GM12873 (cell line): ENCODE results near the gene DISP3.

ENCODE experiments used
- TF ChIP-seq, protein P1 (sequence below): IDR thresholded peaks from 2 replicates; pipeline ENCODE4 v1.5.1; 2012; ENCODE audit warnings: low read depth, mild to moderate bottlenecking, moderate library complexity, low read length, control low read depth; ENCODE audit not compliant: insufficient read depth; ENCODE audit errors: missing control alignments

DISP3 gene

DNA sequence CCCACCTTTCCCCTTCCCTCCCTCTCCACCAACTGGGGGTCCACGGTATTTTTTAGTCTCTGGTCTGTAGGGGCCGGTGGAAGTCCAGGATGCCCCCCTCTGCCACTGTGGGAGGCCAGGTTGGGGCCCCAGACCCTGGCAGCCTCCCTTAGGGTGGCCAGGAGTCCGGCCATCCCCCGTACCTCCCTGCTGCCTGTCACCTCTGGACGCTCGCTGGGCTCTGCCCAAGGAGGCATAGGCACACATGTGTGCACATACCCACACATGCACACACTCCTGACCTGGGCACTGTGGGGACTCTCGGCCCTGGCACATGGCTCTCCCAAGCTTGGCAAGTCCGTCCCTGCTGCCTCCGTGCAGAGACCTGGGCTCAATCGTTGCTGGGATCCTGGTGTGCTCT is 53.0 kb downstream of the DISP3 start:
- TF ChIP-seq, protein P1, sequence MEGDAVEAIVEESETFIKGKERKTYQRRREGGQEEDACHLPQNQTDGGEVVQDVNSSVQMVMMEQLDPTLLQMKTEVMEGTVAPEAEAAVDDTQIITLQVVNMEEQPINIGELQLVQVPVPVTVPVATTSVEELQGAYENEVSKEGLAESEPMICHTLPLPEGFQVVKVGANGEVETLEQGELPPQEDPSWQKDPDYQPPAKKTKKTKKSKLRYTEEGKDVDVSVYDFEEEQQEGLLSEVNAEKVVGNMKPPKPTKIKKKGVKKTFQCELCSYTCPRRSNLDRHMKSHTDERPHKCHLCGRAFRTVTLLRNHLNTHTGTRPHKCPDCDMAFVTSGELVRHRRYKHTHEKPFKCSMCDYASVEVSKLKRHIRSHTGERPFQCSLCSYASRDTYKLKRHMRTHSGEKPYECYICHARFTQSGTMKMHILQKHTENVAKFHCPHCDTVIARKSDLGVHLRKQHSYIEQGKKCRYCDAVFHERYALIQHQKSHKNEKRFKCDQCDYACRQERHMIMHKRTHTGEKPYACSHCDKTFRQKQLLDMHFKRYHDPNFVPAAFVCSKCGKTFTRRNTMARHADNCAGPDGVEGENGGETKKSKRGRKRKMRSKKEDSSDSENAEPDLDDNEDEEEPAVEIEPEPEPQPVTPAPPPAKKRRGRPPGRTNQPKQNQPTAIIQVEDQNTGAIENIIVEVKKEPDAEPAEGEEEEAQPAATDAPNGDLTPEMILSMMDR, result no peak

DNA sequence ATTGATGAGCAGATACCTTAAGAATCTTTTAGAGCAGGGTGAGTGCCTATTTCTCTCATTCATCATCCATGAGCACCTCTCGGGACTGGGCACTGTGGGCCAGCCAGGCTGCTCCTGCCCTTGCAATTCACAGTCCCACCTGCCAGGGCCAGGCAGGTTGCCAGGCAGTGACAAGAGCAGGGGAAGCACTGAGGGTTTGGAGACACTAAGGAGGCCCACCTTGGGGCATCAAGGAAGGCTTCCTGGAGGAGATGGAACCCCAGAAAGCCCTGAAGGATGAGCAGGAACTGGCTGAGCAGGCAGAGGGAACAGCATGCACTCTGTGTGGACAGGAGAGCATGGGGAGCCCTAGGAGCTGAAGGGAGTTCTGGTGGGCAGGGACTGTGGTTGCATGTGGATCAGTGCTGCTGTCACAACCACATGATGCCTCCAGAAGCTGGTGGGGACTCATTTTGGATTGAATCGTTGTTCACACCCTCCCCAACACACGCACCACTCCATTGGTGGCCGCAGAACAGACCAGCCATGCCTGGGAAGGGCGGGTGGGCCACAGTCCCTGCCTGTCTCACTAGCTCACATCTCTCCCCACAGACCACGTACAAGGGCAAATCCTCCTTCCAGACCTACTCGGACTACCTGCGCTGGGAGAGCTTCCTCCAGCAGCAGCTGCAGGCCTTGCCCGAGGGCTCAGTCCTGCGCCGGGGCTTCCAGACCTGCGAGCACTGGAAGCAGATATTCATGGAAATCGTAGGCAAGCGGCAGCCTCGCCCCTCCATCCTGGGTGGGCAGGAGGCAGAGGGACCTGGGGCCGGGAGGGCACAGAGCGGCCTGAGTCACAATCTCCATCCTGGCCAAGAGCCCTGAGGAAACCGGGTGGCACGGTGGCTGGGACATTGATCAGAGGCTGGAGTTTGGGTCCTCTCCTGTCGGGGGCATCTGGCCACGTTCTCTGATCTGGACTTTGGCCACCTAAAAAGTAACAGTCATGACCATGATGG is 55.1 kb downstream of the DISP3 start:
- TF ChIP-seq, protein P1, result no peak

DNA sequence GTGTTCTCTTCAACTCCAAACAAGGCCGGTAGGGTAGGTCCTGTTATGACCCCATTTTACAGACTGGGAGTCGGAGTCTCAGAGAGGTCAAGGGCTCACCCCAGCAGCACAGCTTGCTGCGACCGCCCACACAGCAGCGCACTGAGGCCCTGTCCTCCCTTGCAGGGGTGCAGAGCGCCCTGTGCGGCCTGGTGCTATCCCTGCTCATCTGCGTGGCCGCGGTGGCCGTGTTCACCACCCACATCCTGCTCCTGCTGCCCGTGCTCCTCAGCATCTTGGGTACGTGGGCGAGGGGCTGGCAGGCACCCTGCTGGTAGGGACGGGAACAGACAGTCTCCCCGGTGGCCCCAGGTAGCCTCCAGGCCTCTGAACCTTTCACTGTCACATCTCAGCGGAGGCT is 55.9 kb downstream of the DISP3 start:
- TF ChIP-seq, protein P1, result no peak

DNA sequence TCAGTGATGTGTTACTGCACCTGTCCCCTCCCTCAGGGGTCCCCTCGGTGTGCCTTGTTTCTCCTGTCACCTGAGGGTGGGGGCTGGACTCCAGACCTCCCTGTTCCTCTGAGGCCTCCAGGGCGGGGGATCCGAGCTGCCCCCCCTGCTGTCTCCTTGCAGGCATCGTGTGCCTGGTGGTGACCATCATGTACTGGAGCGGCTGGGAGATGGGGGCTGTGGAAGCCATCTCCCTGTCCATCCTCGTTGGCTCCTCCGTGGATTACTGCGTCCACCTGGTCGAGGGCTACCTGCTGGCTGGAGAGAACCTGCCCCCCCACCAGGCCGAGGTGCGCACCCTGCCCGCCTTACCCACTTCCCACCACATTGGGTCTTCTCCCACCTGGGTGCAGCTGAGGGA is 56.4 kb downstream of the DISP3 start:
- TF ChIP-seq, protein P1, result no peak

DNA sequence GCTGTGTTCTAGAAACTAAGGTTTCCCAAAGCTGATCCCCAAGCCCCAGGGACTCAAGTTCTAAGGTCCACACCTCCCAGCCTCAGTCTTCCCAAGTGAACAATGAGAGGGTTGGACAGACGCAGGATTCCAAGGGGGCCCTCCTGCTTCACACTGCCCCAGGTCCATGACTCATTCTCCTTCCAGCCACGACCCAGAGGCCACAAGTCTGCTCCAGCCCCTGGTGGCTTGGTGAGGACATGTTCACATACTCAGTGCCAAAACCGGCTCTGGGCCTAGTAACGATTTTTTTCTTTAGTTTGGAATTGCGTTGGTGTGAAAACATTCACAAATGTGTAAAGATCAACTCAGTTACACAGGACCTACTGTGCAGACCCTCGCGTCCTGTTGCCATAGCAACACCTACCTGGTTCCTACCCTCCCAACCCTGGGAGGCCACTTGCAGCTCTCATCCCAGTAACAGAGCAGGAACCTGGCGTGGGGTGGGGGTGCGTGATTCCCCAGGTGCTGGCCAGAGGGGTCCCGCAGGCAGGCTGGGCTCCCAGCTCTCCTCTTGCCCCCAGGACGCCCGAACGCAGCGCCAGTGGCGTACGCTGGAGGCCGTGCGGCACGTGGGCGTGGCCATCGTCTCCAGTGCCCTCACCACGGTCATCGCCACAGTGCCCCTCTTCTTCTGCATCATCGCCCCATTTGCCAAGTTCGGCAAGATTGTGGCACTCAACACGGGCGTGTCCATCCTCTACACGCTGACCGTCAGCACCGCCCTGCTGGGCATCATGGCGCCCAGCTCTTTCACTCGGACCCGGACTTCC is 57.0 kb downstream of the DISP3 start:
- TF ChIP-seq, protein P1, result no peak

DNA sequence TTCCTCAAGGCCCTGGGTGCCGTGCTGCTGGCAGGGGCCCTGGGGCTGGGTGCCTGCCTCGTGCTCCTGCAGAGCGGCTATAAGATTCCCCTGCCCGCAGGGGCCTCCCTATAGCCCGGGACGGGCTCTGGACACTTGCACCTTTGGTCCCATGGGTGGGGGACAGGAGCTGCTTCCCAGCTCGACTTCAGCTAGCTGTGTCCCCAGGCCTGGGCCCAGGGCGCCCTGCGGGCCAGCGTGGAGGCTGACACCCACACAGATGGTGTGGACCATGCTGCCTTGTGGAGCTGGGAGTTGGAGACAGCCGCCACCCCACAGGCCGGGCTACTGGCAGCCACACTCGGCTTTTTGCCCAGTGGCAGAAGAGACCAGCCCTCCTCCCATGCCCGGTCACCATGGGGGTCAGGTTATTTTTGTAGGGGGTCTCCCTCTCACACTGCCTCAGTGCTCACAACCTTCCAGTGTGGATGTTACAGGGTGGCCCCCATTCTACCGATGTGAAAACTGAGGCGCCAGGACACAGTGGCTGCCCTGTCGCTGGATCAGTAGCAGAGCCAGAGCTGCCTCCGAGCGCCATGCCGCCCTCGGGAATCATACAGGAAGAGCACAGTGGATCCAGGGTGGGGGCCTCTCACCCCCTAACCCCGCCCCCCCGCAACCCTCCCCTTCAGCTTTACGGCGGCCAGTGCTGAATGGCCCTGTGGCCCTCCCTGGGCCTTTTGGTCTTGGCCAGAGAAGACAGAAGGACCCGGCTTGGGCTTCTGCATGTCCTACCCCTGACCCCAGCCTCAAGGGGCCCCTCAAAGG is 57.8 kb downstream of the DISP3 start:
- TF ChIP-seq, protein P1, result no peak
